HEK293 (cell line): ENCODE data around the gene KANK3.
A peak's percentile ranks its signal among the peaks of the same experiment; 100 is the strongest.

Source experiments
- GLIS1 ChIP-seq: fragments of 450-650 bp; formaldehyde crosslinking; IDR thresholded peaks from 2 replicates; pipeline ENCODE4 v1.5.1; 2016; ENCODE audit warnings: missing biosample characterization, missing genetic modification characterization
- HOXD13 ChIP-seq: sonication (generic); formaldehyde crosslinking; IDR thresholded peaks from 2 replicates; pipeline ENCODE4 v1.8.0; 2022; ENCODE audit warnings: missing genetic modification reagents, borderline replicate concordance
- KLF10 ChIP-seq: fragments of 450-650 bp; IDR thresholded peaks from 2 replicates; pipeline ENCODE4 v1.5.1; 2018; ENCODE audit warnings: missing biosample characterization, mild to moderate bottlenecking, missing genetic modification characterization
- SP2 ChIP-seq: fragments of 450-650 bp; formaldehyde crosslinking; IDR thresholded peaks from 2 replicates; pipeline ENCODE4 v1.5.1; 2016; ENCODE audit warnings: missing biosample characterization, missing genetic modification characterization
- SP7 ChIP-seq: fragments of 450-650 bp; formaldehyde crosslinking; IDR thresholded peaks from 2 replicates; pipeline ENCODE4 v1.5.1; 2016; ENCODE audit warnings: missing biosample characterization, missing genetic modification characterization
- TSHZ1 ChIP-seq: fragments of 450-650 bp; formaldehyde crosslinking; IDR thresholded peaks from 2 replicates; pipeline ENCODE4 v1.5.1; 2016; ENCODE audit warnings: missing biosample characterization, missing genetic modification characterization, borderline replicate concordance
- ZBTB17 ChIP-seq: fragments of 450-650 bp; formaldehyde crosslinking; IDR thresholded peaks from 2 replicates; pipeline ENCODE4 v1.5.1; 2016; ENCODE audit warnings: missing biosample characterization, missing genetic modification characterization
- ZBTB48 ChIP-seq: fragments of 450-650 bp; formaldehyde crosslinking; IDR thresholded peaks from 2 replicates; pipeline ENCODE4 v1.5.1; 2016; ENCODE audit warnings: missing biosample characterization, missing genetic modification characterization
- ZNF10 ChIP-seq: fragments of 450-650 bp; formaldehyde crosslinking; IDR thresholded peaks from 2 replicates; pipeline ENCODE4 v1.5.1; 2017; ENCODE audit warnings: missing biosample characterization, missing genetic modification characterization
- ZNF239 ChIP-seq: fragments of 450-650 bp; formaldehyde crosslinking; IDR thresholded peaks from 2 replicates; pipeline ENCODE4 v1.5.1; 2016; ENCODE audit warnings: missing biosample characterization, missing genetic modification characterization
- ZNF24 ChIP-seq: fragments of 450-650 bp; formaldehyde crosslinking; IDR thresholded peaks from 2 replicates; pipeline ENCODE4 v1.5.1; 2016; ENCODE audit warnings: missing biosample characterization, missing genetic modification characterization
- ZNF324 ChIP-seq: fragments of 450-650 bp; formaldehyde crosslinking; IDR thresholded peaks from 2 replicates; pipeline ENCODE4 v1.5.1; 2016; ENCODE audit warnings: missing biosample characterization, missing genetic modification characterization
- ZNF426 ChIP-seq: fragments of 450-650 bp; formaldehyde crosslinking; IDR thresholded peaks from 2 replicates; pipeline ENCODE4 v1.5.1; 2017; ENCODE audit warnings: missing biosample characterization, missing genetic modification characterization, mild to moderate bottlenecking, inconsistent platforms, moderate library complexity
- ZNF473 ChIP-seq: fragments of 450-650 bp; formaldehyde crosslinking; IDR thresholded peaks from 2 replicates; pipeline ENCODE4 v1.5.1; 2017; ENCODE audit warnings: missing biosample characterization, missing genetic modification characterization
- ZNF560 ChIP-seq: fragments of 450-650 bp; formaldehyde crosslinking; IDR thresholded peaks from 2 replicates; pipeline ENCODE4 v1.5.1; 2017; ENCODE audit warnings: missing biosample characterization, missing genetic modification characterization, borderline replicate concordance
- ZNF692 ChIP-seq: fragments of 450-650 bp; formaldehyde crosslinking; IDR thresholded peaks from 2 replicates; pipeline ENCODE4 v1.5.1; 2016; ENCODE audit warnings: missing biosample characterization, missing genetic modification characterization
- ZXDB ChIP-seq: fragments of 450-650 bp; formaldehyde crosslinking; IDR thresholded peaks from 2 replicates; pipeline ENCODE4 v1.5.1; 2016; ENCODE audit warnings: missing biosample characterization, missing genetic modification characterization
- TF ChIP-seq, protein P1 (sequence below): fragments of 450-650 bp; formaldehyde crosslinking; IDR thresholded peaks from 2 replicates; pipeline ENCODE4 v1.5.1; 2016; ENCODE audit warnings: missing biosample characterization, missing genetic modification characterization
- TF ChIP-seq, protein P2 (sequence below): fragments of 450-650 bp; formaldehyde crosslinking; IDR thresholded peaks from 2 replicates; pipeline ENCODE4 v1.5.1; 2016; ENCODE audit warnings: missing biosample characterization, missing genetic modification characterization
- TF ChIP-seq, protein P3 (sequence below): fragments of 450-650 bp; formaldehyde crosslinking; IDR thresholded peaks from 2 replicates; pipeline ENCODE4 v1.5.1; 2016; ENCODE audit warnings: missing biosample characterization, missing genetic modification characterization

KANK3 gene

DNA sequence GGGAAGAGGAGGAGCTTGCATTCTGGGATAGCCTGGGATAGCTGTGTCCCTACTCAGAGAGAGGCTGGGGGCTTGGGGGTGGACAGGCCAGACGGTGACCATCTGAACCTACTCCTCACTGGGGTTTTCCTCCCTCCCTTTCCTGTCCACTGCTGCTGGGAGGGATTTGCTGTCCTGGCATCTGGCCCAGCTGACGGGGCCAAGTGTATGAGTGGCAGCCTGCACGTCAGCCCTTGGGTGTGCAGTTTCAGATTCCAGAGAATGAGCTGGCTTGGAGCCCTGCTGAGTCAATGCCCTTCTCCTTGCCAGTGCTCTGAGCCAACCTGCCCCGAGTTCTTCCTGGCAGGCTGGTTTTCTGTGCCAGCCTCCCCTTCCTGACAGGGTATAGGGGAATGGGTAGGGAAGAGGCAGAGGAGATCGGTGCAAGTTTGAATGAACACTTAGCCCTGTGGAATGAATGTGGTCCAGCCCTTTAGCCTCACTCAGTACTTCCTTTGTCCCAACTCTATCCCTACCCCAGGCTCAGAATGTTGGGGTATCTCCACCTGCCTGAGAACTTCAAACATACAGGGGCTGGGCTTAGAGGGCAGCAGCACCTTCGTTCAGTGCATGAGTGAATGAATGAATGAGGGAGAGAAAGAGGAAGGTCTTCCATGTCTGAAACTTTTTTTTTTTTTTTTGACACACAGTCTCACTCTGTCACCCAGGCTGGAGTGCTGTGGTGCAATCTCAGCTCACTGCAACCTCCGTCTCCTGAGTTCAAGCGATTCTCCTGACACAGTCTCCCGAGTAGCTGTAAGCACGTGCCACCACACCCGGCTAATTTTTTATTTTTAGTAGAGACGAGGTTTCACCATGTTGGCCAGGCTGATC, 19.1 kb upstream of the KANK3 start (continued):
- TF ChIP-seq, protein P1, sequence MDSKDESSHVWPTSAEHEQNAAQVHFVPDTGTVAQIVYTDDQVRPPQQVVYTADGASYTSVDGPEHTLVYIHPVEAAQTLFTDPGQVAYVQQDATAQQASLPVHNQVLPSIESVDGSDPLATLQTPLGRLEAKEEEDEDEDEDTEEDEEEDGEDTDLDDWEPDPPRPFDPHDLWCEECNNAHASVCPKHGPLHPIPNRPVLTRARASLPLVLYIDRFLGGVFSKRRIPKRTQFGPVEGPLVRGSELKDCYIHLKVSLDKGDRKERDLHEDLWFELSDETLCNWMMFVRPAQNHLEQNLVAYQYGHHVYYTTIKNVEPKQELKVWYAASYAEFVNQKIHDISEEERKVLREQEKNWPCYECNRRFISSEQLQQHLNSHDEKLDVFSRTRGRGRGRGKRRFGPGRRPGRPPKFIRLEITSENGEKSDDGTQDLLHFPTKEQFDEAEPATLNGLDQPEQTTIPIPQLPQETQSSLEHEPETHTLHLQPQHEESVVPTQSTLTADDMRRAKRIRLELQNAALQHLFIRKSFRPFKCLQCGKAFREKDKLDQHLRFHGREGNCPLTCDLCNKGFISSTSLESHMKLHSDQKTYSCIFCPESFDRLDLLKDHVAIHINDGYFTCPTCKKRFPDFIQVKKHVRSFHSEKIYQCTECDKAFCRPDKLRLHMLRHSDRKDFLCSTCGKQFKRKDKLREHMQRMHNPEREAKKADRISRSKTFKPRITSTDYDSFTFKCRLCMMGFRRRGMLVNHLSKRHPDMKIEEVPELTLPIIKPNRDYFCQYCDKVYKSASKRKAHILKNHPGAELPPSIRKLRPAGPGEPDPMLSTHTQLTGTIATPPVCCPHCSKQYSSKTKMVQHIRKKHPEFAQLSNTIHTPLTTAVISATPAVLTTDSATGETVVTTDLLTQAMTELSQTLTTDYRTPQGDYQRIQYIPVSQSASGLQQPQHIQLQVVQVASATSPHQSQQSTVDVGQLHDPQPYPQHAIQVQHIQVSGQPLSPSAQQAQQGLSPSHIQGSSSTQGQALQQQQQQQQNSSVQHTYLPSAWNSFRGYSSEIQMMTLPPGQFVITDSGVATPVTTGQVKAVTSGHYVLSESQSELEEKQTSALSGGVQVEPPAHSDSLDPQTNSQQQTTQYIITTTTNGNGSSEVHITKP (tag by site-specific recombination): peak; percentile 84
- TF ChIP-seq, protein P2, sequence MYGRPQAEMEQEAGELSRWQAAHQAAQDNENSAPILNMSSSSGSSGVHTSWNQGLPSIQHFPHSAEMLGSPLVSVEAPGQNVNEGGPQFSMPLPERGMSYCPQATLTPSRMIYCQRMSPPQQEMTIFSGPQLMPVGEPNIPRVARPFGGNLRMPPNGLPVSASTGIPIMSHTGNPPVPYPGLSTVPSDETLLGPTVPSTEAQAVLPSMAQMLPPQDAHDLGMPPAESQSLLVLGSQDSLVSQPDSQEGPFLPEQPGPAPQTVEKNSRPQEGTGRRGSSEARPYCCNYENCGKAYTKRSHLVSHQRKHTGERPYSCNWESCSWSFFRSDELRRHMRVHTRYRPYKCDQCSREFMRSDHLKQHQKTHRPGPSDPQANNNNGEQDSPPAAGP (tag by site-specific recombination): peak; percentile 26; the same call in 1 of the 2 replicates
- TF ChIP-seq ZNF692 (peak; percentile 42; the same call in 1 of the 2 replicates), ZNF560 (tag by site-specific recombination) (no peak), SP2 (peak; percentile 48), TSHZ1 (tag by site-specific recombination) (peak; percentile 66), SP7 (tag by site-specific recombination) (peak; percentile 44; the same call in 1 of the 2 replicates), ZNF426 (tag by site-specific recombination) (no peak), ZXDB (peak; percentile 38; the same call in 1 of the 2 replicates), KLF10 (tag by site-specific recombination) (no peak), ZNF473 (tag by site-specific recombination) (no peak), ZNF24 (tag by site-specific recombination) (no peak), ZBTB17 (tag by site-specific recombination) (peak; percentile 79), ZNF324 (0 out of 2 replicates have a peak, but pooled peaks have one; percentile 25), ZNF10 (peak; percentile 87), GLIS1 (tag by site-specific recombination) (peak; percentile 64), HOXD13 (CRISPR knock-in tag) (no peak), ZNF239 (tag by site-specific recombination) (peak; percentile 51; the same call in 1 of the 2 replicates), ZBTB48 (peak; percentile 14; the same call in 1 of the 2 replicates)
- TF ChIP-seq, protein P3, sequence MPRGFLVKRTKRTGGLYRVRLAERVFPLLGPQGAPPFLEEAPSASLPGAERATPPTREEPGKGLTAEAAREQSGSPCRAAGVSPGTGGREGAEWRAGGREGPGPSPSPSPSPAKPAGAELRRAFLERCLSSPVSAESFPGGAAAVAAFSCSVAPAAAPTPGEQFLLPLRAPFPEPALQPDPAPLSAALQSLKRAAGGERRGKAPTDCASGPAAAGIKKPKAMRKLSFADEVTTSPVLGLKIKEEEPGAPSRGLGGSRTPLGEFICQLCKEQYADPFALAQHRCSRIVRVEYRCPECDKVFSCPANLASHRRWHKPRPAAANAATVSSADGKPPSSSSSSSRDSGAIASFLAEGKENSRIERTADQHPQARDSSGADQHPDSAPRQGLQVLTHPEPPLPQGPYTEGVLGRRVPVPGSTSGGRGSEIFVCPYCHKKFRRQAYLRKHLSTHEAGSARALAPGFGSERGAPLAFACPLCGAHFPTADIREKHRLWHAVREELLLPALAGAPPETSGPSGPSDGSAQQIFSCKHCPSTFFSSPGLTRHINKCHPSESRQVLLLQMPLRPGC (tag by site-specific recombination): peak; percentile 79
